Endothelial cell of umbilical vein (primary cell): ENCODE results near the gene NPB. TPM values are rescaled to one million over a fixed set of nuclear protein-coding genes. Genes with fewer than 3 reads are reported as not detected.

ENCODE experiments used
- BruUV-seq: library from RNA; stranded (reverse); fragments of 400-500 nt; replicated peaks from 2 replicates; lab custom pipeline; 2021; lab: Mats Ljungman, UMichigan
- CTCF ChIA-PET: fragments of 300-600, 350-600 bp; sonication (Branson Sonifier 250); formaldehyde crosslinking; loops from one replicate; lab custom pipeline; 2021; ENCODE audit warnings: antibody characterized with exemption, inconsistent platforms; lab: Charles Lee
- POLR2A ChIA-PET: fragments of 300-600, 350-600 bp; sonication (Branson Sonifier 250); formaldehyde crosslinking; loops from one replicate; lab custom pipeline; 2021; ENCODE audit warnings: antibody characterized with exemption, inconsistent platforms; lab: Charles Lee
- DNase-seq: peaks from one replicate; pipeline ENCODE4 v3.0.0-alpha.2; 2011; ENCODE audit warnings: low read depth, low spot score
- FAIRE-seq: peaks from 2 replicates; lab custom pipeline; 2011; peaks lifted over from hg19 to GRCh38; lab: Jason Lieb, UNC
- H2AFZ ChIP-seq: 2 replicates; pipeline ENCODE4 v1.6.0; 2012; ENCODE audit warnings: low read depth, low read length, control low read depth, inconsistent platforms
- H3K27ac ChIP-seq: 2 replicates; pipeline ENCODE4 v1.5.1; 2011; ENCODE audit warnings: low read depth, mild to moderate bottlenecking, control low read depth, low read length, moderate library complexity; ENCODE audit not compliant: insufficient read depth
- H3K27me3 ChIP-seq, 2 experiments: 2 replicates each; pipeline versions ENCODE4 v1.6.0 to v1.6.1; 2011; ENCODE audit warnings: low read length in 2 of 2, mixed read lengths in 1 of 2; ENCODE audit not compliant: control insufficient read depth in 2 of 2, insufficient read depth in 2 of 2
- H3K36me3 ChIP-seq, 2 experiments: 2 replicates in 1 of 2; 3 replicates in 1 of 2; pipeline ENCODE4 v1.5.1; 2011; ENCODE audit warnings: low read length in 2 of 2, mild to moderate bottlenecking in 1 of 2, moderate library complexity in 1 of 2; ENCODE audit not compliant: control insufficient read depth in 2 of 2, insufficient read depth in 2 of 2; ENCODE audit errors: extremely low read depth in 1 of 2
- H3K4me1 ChIP-seq: 3 replicates; pipeline ENCODE4 v1.5.1; 2011; ENCODE audit warnings: mild to moderate bottlenecking, low read length; ENCODE audit not compliant: control insufficient read depth, insufficient read depth; ENCODE audit errors: extremely low read depth
- H3K4me2 ChIP-seq: 2 replicates; pipeline ENCODE4 v1.6.1; 2011; ENCODE audit warnings: low read length, control low read depth, mixed read lengths; ENCODE audit not compliant: insufficient read depth
- H3K4me3 ChIP-seq, 3 experiments: fragments of 200-600 bp in 1 of 3; sonication (generic), shearing (Covaris generic) in 1 of 3; replicated peaks in 1 of 3; 2 replicates each; pipeline ENCODE4 v1.5.1; 2011 to 2016; ENCODE audit warnings: control low read depth in 3 of 3, low read length in 3 of 3, mild to moderate bottlenecking in 2 of 3, inconsistent platforms in 1 of 3, low read depth in 1 of 3, moderate library complexity in 1 of 3; ENCODE audit not compliant: insufficient read depth in 1 of 3
- H3K79me2 ChIP-seq: 2 replicates; pipeline ENCODE4 v1.6.0; 2012; ENCODE audit warnings: low read length, inconsistent platforms; ENCODE audit not compliant: control insufficient read depth, insufficient read depth
- H3K9ac ChIP-seq: replicated peaks from 2 replicates; pipeline ENCODE3; 2011; ENCODE audit warnings: low read length, control low read depth; ENCODE audit not compliant: insufficient read depth; ENCODE audit errors: extremely low read depth
- H3K9me1 ChIP-seq: replicated peaks from 3 replicates; pipeline ENCODE4 v1.6.0; 2011; ENCODE audit warnings: mild to moderate bottlenecking, low read length; ENCODE audit not compliant: control insufficient read depth, insufficient read depth; ENCODE audit errors: extremely low read depth
- H3K9me3 ChIP-seq: replicated peaks from 2 replicates; pipeline ENCODE4 v1.5.1; 2012; ENCODE audit warnings: low read length, inconsistent platforms; ENCODE audit not compliant: control insufficient read depth, insufficient read depth
- H4K20me1 ChIP-seq: replicated peaks from 2 replicates; pipeline ENCODE3; 2011; ENCODE audit warnings: mild to moderate bottlenecking, low read length; ENCODE audit not compliant: control insufficient read depth, insufficient read depth; ENCODE audit errors: extremely low read depth
- EZH2 ChIP-seq: IDR thresholded peaks from 2 replicates; pipeline ENCODE4 v1.6.1; 2012; ENCODE audit warnings: borderline replicate concordance, low read depth, mild to moderate bottlenecking, moderate library complexity, low read length, inconsistent platforms; ENCODE audit not compliant: severe bottlenecking
- FOS ChIP-seq: IDR thresholded peaks from 2 replicates; pipeline ENCODE4 v1.6.1; 2011; ENCODE audit warnings: mild to moderate bottlenecking, low read length, moderate library complexity, borderline replicate concordance; ENCODE audit not compliant: insufficient read depth
- GATA2 ChIP-seq: IDR thresholded peaks from 2 replicates; pipeline ENCODE4 v1.7.0; 2011; ENCODE audit warnings: low read depth, mild to moderate bottlenecking, moderate library complexity, mixed read lengths, low read length; ENCODE audit not compliant: insufficient read length, insufficient read depth
- JUN ChIP-seq: IDR thresholded peaks from 2 replicates; pipeline ENCODE4 v1.6.1; 2011; ENCODE audit warnings: borderline replicate concordance, low read depth; ENCODE audit not compliant: insufficient read length, insufficient read depth
- MYC ChIP-seq: IDR thresholded peaks from one replicate; pipeline ENCODE4 v1.6.1; 2011; ENCODE audit warnings: mild to moderate bottlenecking, low read depth, low read length
- POLR2A ChIP-seq: IDR thresholded peaks from 2 replicates; pipeline ENCODE4 v1.6.1; 2012; ENCODE audit warnings: low read depth, mild to moderate bottlenecking, control low read depth, low read length
- POLR2AphosphoS5 ChIP-seq: IDR thresholded peaks from 2 replicates; pipeline ENCODE4 v1.6.1; 2012; ENCODE audit warnings: low read depth, mild to moderate bottlenecking, control low read depth, low read length, moderate library complexity; ENCODE audit not compliant: insufficient read depth
- dilution Hi-C: fragments of 300-500 bp; cut with MboI; formaldehyde crosslinking; loops from one replicate; pipeline ENCODE4 v1.15.0; 2019; ENCODE audit warnings: low sequenced_read_pairs; ENCODE audit not compliant: extremely low pct_ligation_motif_present
- intact Hi-C: fragments of 100-400 bp; cut with micrococcal nuclease; formaldehyde crosslinking; loops from one replicate; pipeline ENCODE4 v1.10.0; 2022
- polyA plus RNA-seq, 4 experiments: library from polyadenylated mRNA; depleted of rRNA in 3 of 4; stranded (reverse) in 3 of 4; unstranded in 1 of 4; fragments of >200 nt; gene quantifications; 2 replicates each; pipeline versions ENCODE4 v1.2.1 to v1.2.3, GENCODE V29; 2011 to 2012; ENCODE audit warnings: missing spikeins in 1 of 4
- total RNA-seq: library from RNA; stranded (reverse); gene quantifications from 2 replicates; pipeline ENCODE4 v1.2.3, GENCODE V29; 2021
- TF ChIP-seq, protein P1 (sequence below): IDR thresholded peaks from 2 replicates; pipeline ENCODE4 v1.6.1; 2011; ENCODE audit not compliant: insufficient read depth, insufficient read length
- TF ChIP-seq, protein P2 (sequence below), 2 donors: IDR thresholded peaks; 1 replicate in 1 of 2; 2 replicates in 1 of 2; pipeline ENCODE4 v1.5.1; 2011; ENCODE audit warnings: low read length in 2 of 2, mild to moderate bottlenecking in 2 of 2, moderate library complexity in 2 of 2, control low read depth in 1 of 2, inconsistent platforms in 1 of 2, low read depth in 1 of 2; ENCODE audit not compliant: insufficient read depth in 1 of 2; ENCODE audit errors: extremely low read depth in 1 of 2

Gene NPB
- total and polyA plus RNA-seq, 2 donors (not counting 3 experiments of a cell fraction or from before 2014, with no cell fraction given), result 0.33 to 0.42 TPM

DNA sequence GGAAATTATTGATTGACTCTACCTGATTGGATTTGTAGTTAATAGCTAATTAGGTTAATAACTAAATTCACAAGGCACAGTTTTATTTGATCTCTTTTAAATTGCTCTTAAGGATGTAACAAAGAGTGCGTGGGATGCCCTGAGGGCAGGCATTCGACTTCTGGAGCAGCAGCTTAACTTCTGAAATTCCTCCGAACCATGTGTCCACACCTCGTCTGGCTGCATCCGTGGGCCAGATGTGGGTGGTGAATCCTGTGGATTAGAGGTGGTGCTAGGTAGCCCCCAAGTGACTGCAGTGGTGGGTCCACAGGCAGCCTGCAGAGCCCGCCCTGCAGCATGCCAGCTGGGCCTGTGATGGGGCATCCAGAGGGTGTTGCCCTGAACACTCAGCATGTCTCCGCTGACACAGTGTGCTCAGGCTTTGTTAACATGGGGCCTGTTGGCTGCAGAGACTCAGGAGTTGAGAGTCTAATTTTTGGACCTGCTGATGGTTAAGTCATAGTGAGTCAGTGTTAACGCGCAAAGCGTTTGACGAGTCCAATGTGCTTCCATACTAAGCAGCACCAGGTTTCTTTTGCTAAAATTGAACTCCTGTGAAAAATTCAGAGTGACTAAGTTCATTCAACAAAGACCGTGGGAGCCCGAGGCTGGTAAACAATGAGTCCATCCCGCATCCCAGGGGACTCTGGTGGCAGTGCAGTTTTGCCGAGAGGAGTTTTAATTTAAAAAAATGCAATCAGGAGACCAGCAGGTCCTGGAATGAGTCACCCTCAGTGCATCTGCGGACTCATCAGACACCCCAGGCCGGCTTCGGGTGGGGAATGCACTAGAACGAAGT, 3.8 kb upstream of the NPB start:
- Histone ChIP-seq H3K79me2 (no peaks in the 10 kb centered on the region), H3K4me2 (no peak overlapping the region), H3K9me1 (no peaks in the 10 kb centered on the region), H3K9ac (no peak overlapping the region), H2AFZ (no peak overlapping the region), H3K9me3 (no peaks in the 10 kb centered on the region), H3K36me3 (peaks cover 7 to 9% of the 10 kb centered on the region in 2 experiments), H3K4me3 (no peak overlapping the region), H3K27me3 (no peaks in the 10 kb centered on the region), H3K4me1 (peaks cover 3% of the 10 kb centered on the region), H3K27ac (no peak overlapping the region), H4K20me1 (no peaks in the 10 kb centered on the region)
- CTCF ChIA-PET, result no interaction called here
- no TSS peak for BruUV-seq
- dilution Hi-C loops, result no loop called here
- TF ChIP-seq, protein P1, sequence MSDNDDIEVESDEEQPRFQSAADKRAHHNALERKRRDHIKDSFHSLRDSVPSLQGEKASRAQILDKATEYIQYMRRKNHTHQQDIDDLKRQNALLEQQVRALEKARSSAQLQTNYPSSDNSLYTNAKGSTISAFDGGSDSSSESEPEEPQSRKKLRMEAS, result no peak
- TF ChIP-seq POLR2AphosphoS5 (no peak), MYC (no peak), JUN (no peak), GATA2 (no peak), POLR2A (no peak), FOS (no peak), EZH2 (no peak)
- TF ChIP-seq, protein P2, sequence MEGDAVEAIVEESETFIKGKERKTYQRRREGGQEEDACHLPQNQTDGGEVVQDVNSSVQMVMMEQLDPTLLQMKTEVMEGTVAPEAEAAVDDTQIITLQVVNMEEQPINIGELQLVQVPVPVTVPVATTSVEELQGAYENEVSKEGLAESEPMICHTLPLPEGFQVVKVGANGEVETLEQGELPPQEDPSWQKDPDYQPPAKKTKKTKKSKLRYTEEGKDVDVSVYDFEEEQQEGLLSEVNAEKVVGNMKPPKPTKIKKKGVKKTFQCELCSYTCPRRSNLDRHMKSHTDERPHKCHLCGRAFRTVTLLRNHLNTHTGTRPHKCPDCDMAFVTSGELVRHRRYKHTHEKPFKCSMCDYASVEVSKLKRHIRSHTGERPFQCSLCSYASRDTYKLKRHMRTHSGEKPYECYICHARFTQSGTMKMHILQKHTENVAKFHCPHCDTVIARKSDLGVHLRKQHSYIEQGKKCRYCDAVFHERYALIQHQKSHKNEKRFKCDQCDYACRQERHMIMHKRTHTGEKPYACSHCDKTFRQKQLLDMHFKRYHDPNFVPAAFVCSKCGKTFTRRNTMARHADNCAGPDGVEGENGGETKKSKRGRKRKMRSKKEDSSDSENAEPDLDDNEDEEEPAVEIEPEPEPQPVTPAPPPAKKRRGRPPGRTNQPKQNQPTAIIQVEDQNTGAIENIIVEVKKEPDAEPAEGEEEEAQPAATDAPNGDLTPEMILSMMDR (IDR thresholded peaks at IDR 0.05; ENCODE audit: extremely low read depth in 1 of 2, insufficient read depth in 1 of 2, low read depth in 1 of 2, low read length in 2 of 2), result no peak
- DNase-seq (no peak), FAIRE-seq (peak; percentile 24)
- intact Hi-C loops, result no loop called here
- POLR2A ChIA-PET, result no interaction called here
